H1 (cell line): ENCODE results near the gene PIP5K1B. TPM values are rescaled to one million over a fixed set of nuclear protein-coding genes. Genes with fewer than 3 reads are reported as not detected.

Source experiments
- CTCF ChIA-PET: fragments of 300-600 bp; sonication (Branson Sonifier 250); formaldehyde crosslinking; loops from one replicate; lab custom pipeline; 2021; ENCODE audit not compliant: partially characterized antibody; lab: Charles Lee
- POLR2A ChIA-PET: fragments of 300-600 bp; sonication (Branson Sonifier 250); formaldehyde crosslinking; loops from one replicate; lab custom pipeline; 2021; ENCODE audit warnings: inconsistent platforms; ENCODE audit not compliant: partially characterized antibody; lab: Charles Lee
- DNase-seq, 2 experiments: peaks; one replicate each; pipeline versions ENCODE4 v3.0.0 to v3.0.0-alpha.2; 2010 to 2022; ENCODE audit warnings: low spot score in 2 of 2, low read depth in 1 of 2, mixed read lengths in 1 of 2
- FAIRE-seq: peaks from 2 replicates; lab custom pipeline; 2011; peaks lifted over from hg19 to GRCh38; lab: Jason Lieb, UNC
- H2AFZ ChIP-seq: 2 replicates; pipeline ENCODE4 v1.8.1; 2012; ENCODE audit warnings: low read length, inconsistent platforms
- H2AK5ac ChIP-seq: 2 replicates; pipeline ENCODE4 v1.6.1; 2013; ENCODE audit warnings: low read depth, low read length
- H2BK120ac ChIP-seq: replicated peaks from 2 replicates; pipeline ENCODE3; 2013; ENCODE audit warnings: low read depth, low read length, inconsistent platforms
- H2BK12ac ChIP-seq: 2 replicates; pipeline ENCODE4 v1.6.1; 2013; ENCODE audit warnings: low read depth, low read length
- H2BK15ac ChIP-seq: 2 replicates; pipeline ENCODE4 v1.6.1; 2013; ENCODE audit warnings: low read length
- H2BK20ac ChIP-seq: 2 replicates; pipeline ENCODE4 v1.6.1; 2013; ENCODE audit warnings: low read length
- H2BK5ac ChIP-seq: 2 replicates; pipeline ENCODE4 v1.6.1; 2013; ENCODE audit warnings: low read depth, low read length
- H3K14ac ChIP-seq: 2 replicates; pipeline ENCODE4 v1.6.1; 2013; ENCODE audit warnings: inconsistent platforms; ENCODE audit not compliant: insufficient read length
- H3K18ac ChIP-seq: 2 replicates; pipeline ENCODE4 v1.6.1; 2013; ENCODE audit warnings: low read length; ENCODE audit errors: extremely low read depth
- H3K23ac ChIP-seq: 2 replicates; pipeline ENCODE4 v1.6.1; 2013; ENCODE audit warnings: inconsistent platforms; ENCODE audit not compliant: insufficient read length
- H3K23me2 ChIP-seq: 2 replicates; pipeline ENCODE4 v1.6.1; 2013; ENCODE audit warnings: low read depth, low read length
- H3K27ac ChIP-seq: 2 replicates; pipeline ENCODE4 v1.6.1; 2011; ENCODE audit warnings: low read depth, low read length, inconsistent platforms
- H3K27me3 ChIP-seq, 4 experiments: replicated peaks in 1 of 4; 1 replicate in 1 of 4; 2 replicates in 3 of 4; pipeline versions ENCODE4 v1.6.1 to v1.8.1; 2011 to 2013; ENCODE audit warnings: low read length in 3 of 4, mild to moderate bottlenecking in 3 of 4, inconsistent platforms in 2 of 4, mixed read lengths in 2 of 4, moderate library complexity in 1 of 4; ENCODE audit not compliant: control insufficient read depth in 3 of 4, insufficient read depth in 3 of 4; ENCODE audit errors: extremely low read depth in 1 of 4
- H3K36me3 ChIP-seq, 4 experiments: 2 replicates each; pipeline versions ENCODE4 v1.6.1 to v1.8.1; 2011 to 2013; ENCODE audit warnings: mild to moderate bottlenecking in 4 of 4, low read length in 3 of 4, moderate library complexity in 2 of 4, control low read depth in 1 of 4, inconsistent platforms in 1 of 4; ENCODE audit not compliant: insufficient read depth in 4 of 4, control insufficient read depth in 2 of 4
- H3K4ac ChIP-seq: replicated peaks from 2 replicates; pipeline ENCODE3; 2013; ENCODE audit warnings: low read length, low read depth, mixed read lengths, inconsistent platforms; ENCODE audit not compliant: insufficient read length
- H3K4me1 ChIP-seq, 4 experiments: replicated peaks in 1 of 4; 1 replicate in 1 of 4; 2 replicates in 3 of 4; pipeline versions ENCODE4 v1.6.1 to v1.8.1; 2011 to 2013; ENCODE audit warnings: low read length in 3 of 4, inconsistent platforms in 2 of 4, mixed read lengths in 1 of 4; ENCODE audit not compliant: insufficient read depth in 4 of 4, control insufficient read depth in 3 of 4
- H3K4me2 ChIP-seq, 2 experiments: 2 replicates each; pipeline versions ENCODE4 v1.6.1 to v1.8.1; 2011 to 2013; ENCODE audit warnings: low read depth in 2 of 2, low read length in 2 of 2, control low read depth in 1 of 2, inconsistent platforms in 1 of 2, mild to moderate bottlenecking in 1 of 2; ENCODE audit not compliant: insufficient read depth in 1 of 2
- H3K4me3 ChIP-seq, 4 experiments: fragments of 200-600, 300-600 bp in 1 of 4; sonication (generic), shearing (Covaris generic), sonication (Bioruptor Twin) in 1 of 4; 2 replicates each; pipeline versions ENCODE4 v1.5.1 to v1.8.1; 2011 to 2016; ENCODE audit warnings: low read length in 4 of 4, low read depth in 3 of 4, control low read depth in 2 of 4, inconsistent platforms in 2 of 4, mild to moderate bottlenecking in 2 of 4, mixed read lengths in 1 of 4, moderate library complexity in 1 of 4; ENCODE audit not compliant: insufficient read depth in 2 of 4; ENCODE audit errors: extremely low read depth in 1 of 4
- H3K56ac ChIP-seq: replicated peaks from 2 replicates; pipeline ENCODE3; 2013; ENCODE audit warnings: low read depth, mild to moderate bottlenecking, mixed read lengths, low read length, inconsistent platforms; ENCODE audit not compliant: insufficient read length
- H3K79me1 ChIP-seq: 2 replicates; pipeline ENCODE4 v1.6.1; 2013; ENCODE audit warnings: low read depth, low read length, control low read depth
- H3K79me2 ChIP-seq, 2 experiments: 2 replicates each; pipeline versions ENCODE4 v1.6.1 to v1.8.1; 2012 to 2013; ENCODE audit warnings: low read length in 2 of 2, mild to moderate bottlenecking in 2 of 2, inconsistent platforms in 1 of 2; ENCODE audit not compliant: insufficient read depth in 2 of 2, control insufficient read depth in 1 of 2
- H3K9ac ChIP-seq, 4 experiments: replicated peaks in 1 of 4; 1 replicate in 1 of 4; 2 replicates in 3 of 4; pipeline versions ENCODE4 v1.6.1 to v1.8.1; 2011 to 2013; ENCODE audit warnings: low read depth in 3 of 4, low read length in 3 of 4, control low read depth in 2 of 4, mild to moderate bottlenecking in 2 of 4, moderate library complexity in 2 of 4, inconsistent platforms in 1 of 4; ENCODE audit errors: extremely low read depth in 1 of 4
- H3K9me3 ChIP-seq, 2 experiments: 2 replicates each; pipeline versions ENCODE4 v1.6.1 to v1.8.1; 2012 to 2013; ENCODE audit warnings: mild to moderate bottlenecking in 2 of 2, moderate library complexity in 2 of 2, control low read depth in 1 of 2, inconsistent platforms in 1 of 2, low read depth in 1 of 2, low read length in 1 of 2, mixed read lengths in 1 of 2; ENCODE audit not compliant: insufficient read depth in 2 of 2
- H4K20me1 ChIP-seq, 2 experiments: replicated peaks in 1 of 2; 2 replicates each; pipeline versions ENCODE3 to v1.8.1; 2011 to 2013; ENCODE audit warnings: inconsistent platforms in 2 of 2, low read length in 2 of 2, mild to moderate bottlenecking in 1 of 2; ENCODE audit not compliant: insufficient read depth in 2 of 2, control insufficient read depth in 1 of 2
- H4K5ac ChIP-seq: 2 replicates; pipeline ENCODE4 v1.6.1; 2013; ENCODE audit warnings: low read length, low read depth, mixed read lengths, inconsistent platforms; ENCODE audit not compliant: insufficient read length
- H4K8ac ChIP-seq: 2 replicates; pipeline ENCODE4 v1.8.0; 2013; ENCODE audit warnings: mild to moderate bottlenecking, moderate library complexity, low read length, inconsistent platforms; ENCODE audit not compliant: insufficient read depth; ENCODE audit errors: extremely low read depth
- H4K91ac ChIP-seq: replicated peaks from 2 replicates; pipeline ENCODE3; 2013; ENCODE audit warnings: low read length, mixed read lengths, inconsistent platforms; ENCODE audit not compliant: insufficient read length
- ASH2L ChIP-seq: fragments of 200-600, 300-600 bp; sonication (generic); IDR thresholded peaks from one replicate; pipeline ENCODE4 v1.7.1; 2017; ENCODE audit warnings: low read length
- ATF3 ChIP-seq: IDR thresholded peaks from 2 replicates; pipeline ENCODE4 v1.6.1; 2011; ENCODE audit warnings: low read depth, mild to moderate bottlenecking, low read length; ENCODE audit not compliant: insufficient read depth
- BACH1 ChIP-seq: IDR thresholded peaks from 2 replicates; pipeline ENCODE4 v1.6.1; 2012; ENCODE audit warnings: low read length, improper control_type of control experiment
- CHD1 ChIP-seq: IDR thresholded peaks from 2 replicates; pipeline ENCODE4 v1.6.1; 2012; ENCODE audit warnings: low read depth, low read length, improper control_type of control experiment
- CHD2 ChIP-seq: IDR thresholded peaks from 2 replicates; pipeline ENCODE4 v1.6.1; 2012; ENCODE audit warnings: low read length, improper control_type of control experiment
- EZH2 ChIP-seq: fragments of 200-600 bp; sonication (generic); IDR thresholded peaks from 2 replicates; pipeline ENCODE4 v1.7.1; 2012; ENCODE audit warnings: low read depth, mild to moderate bottlenecking, moderate library complexity, low read length, inconsistent platforms; ENCODE audit not compliant: severe bottlenecking
- JUND ChIP-seq: IDR thresholded peaks from 2 replicates; pipeline ENCODE4 v1.6.1; 2011; ENCODE audit warnings: mild to moderate bottlenecking, improper control_type of control experiment, low read length
- KDM1A ChIP-seq: fragments of 200-600, 300-600 bp; sonication (generic); IDR thresholded peaks from 2 replicates; pipeline ENCODE4 v1.7.1; 2016; ENCODE audit warnings: mild to moderate bottlenecking, low read length, borderline replicate concordance
- POU5F1 ChIP-seq: IDR thresholded peaks from 2 replicates; pipeline ENCODE4 v1.6.1; 2011; ENCODE audit warnings: low read depth, mild to moderate bottlenecking, low read length, moderate library complexity
- RBBP5 ChIP-seq: IDR thresholded peaks from 2 replicates; pipeline ENCODE4 v1.7.1; 2012; ENCODE audit warnings: low read depth, mild to moderate bottlenecking, inconsistent platforms, low read length, moderate library complexity, borderline replicate concordance
- RFX5 ChIP-seq: IDR thresholded peaks from 2 replicates; pipeline ENCODE4 v1.6.1; 2011; ENCODE audit warnings: low read depth, low read length, improper control_type of control experiment, borderline replicate concordance
- TAF7 ChIP-seq: optimal IDR thresholded peaks from 2 replicates; pipeline ENCODE3; 2011; ENCODE audit warnings: low read depth, mild to moderate bottlenecking, inconsistent platforms, low read length, moderate library complexity, borderline replicate concordance
- TBP ChIP-seq: IDR thresholded peaks from 2 replicates; pipeline ENCODE4 v1.6.1; 2011; ENCODE audit warnings: low read depth, low read length, improper control_type of control experiment
- WGBS, 2 experiments: shearing (Covaris generic) in 1 of 2; methylation state at CpG; one replicate each; pipeline versions ENCODE4 v1.1.6 to v1.1.7; 2013 to 2015; ENCODE audit warnings: low lambda C conversion rate in 2 of 2, mixed read lengths in 2 of 2, inconsistent platforms in 1 of 2, low coverage in 1 of 2, missing lambda C conversion rate in 1 of 2; ENCODE audit not compliant: insufficient replicate concordance in 2 of 2, insufficient coverage in 1 of 2, insufficient read length in 1 of 2; ENCODE audit errors: extremely low coverage in 1 of 2, missing lambda C conversion rate in 1 of 2; 5-methylcytosine and 5-hydroxymethylcytosine counted together
- polyA plus RNA-seq, 7 experiments: library from polyadenylated mRNA; depleted of rRNA in 3 of 7; stranded (reverse) in 5 of 7; unstranded in 2 of 7; fragments of >200 nt in 5 of 7; fragments of 200-250 nt in 2 of 7; gene quantifications; 1 replicate in 5 of 7; 2 replicates in 1 of 7; 4 replicates in 1 of 7; pipeline versions ENCODE4 v1.2.1 to v1.2.3, GENCODE V29; 2011 to 2013; ENCODE audit warnings: missing spikeins in 2 of 7, mixed read lengths in 2 of 7
- total RNA-seq: library from RNA; stranded (reverse); fragmentation: NEBNext Ultra II Directional; extraction: Animal tissue kit (Norgen Biotek cat#: 25700); gene quantifications from 2 replicates; pipeline ENCODE4 v1.2.1, GENCODE V29; 2021

The PIP5K1B gene
- total and polyA plus RNA-seq, 2 of the 8 experiments (the other 6 are each of a cell fraction or from before 2014, with no cell fraction given) = 4.7 to 7.7 TPM

- no peak overlapping the region for H3K56ac ChIP-seq
- no peaks in the 10 kb centered on the region for H3K4me1 ChIP-seq
- no peak overlapping the region for H3K4me2 ChIP-seq
- ChIA-PET POLR2A (no interaction called here), CTCF (no interaction called here)
- H2BK15ac ChIP-seq = no peak overlapping the region
- no peak overlapping the region for H3K4ac ChIP-seq
- no peak overlapping the region for H2BK5ac ChIP-seq
- 90% methylated on average over 6 of the region's 6 CpGs; no CpG with 5 or more reads in 1 of the 2 experiments for WGBS, 2 experiments
- no peak overlapping the region for H4K5ac ChIP-seq
- no peak overlapping the region for H2AK5ac ChIP-seq
- no peak overlapping the region for H3K23ac ChIP-seq
- H3K14ac ChIP-seq = no peak overlapping the region
- H3K36me3 ChIP-seq = no peaks in the 10 kb centered on the region
- H3K9me3 ChIP-seq = no peaks in the 10 kb centered on the region
- H4K8ac ChIP-seq = no peak overlapping the region
- no peak overlapping the region for H2BK120ac ChIP-seq
- no peak overlapping the region for H2AFZ ChIP-seq
- H3K79me2 ChIP-seq = no peaks in the 10 kb centered on the region
- no peaks in the 10 kb centered on the region for H3K79me1 ChIP-seq
- H3K4me3 ChIP-seq = no peak overlapping the region
- TF ChIP-seq RFX5 (no peak), EZH2 (no peak), TBP (no peak), ASH2L (no peak), JUND (no peak), CHD1 (no peak), CHD2 (no peak), RBBP5 (no peak), POU5F1 (no peak), KDM1A (no peak), BACH1 (no peak), TAF7 (no peak), ATF3 (no peak)
- H2BK20ac ChIP-seq = no peak overlapping the region
- FAIRE-seq (no peak), DNase-seq (no peak)
- no peak overlapping the region; the same call in 1 of the 2 replicates for H2BK12ac ChIP-seq
- H3K27ac ChIP-seq = no peak overlapping the region
- H3K18ac ChIP-seq = no peak overlapping the region
- no peaks in the 10 kb centered on the region for H4K20me1 ChIP-seq
- no peaks in the 10 kb centered on the region for H3K27me3 ChIP-seq
- no peak overlapping the region for H4K91ac ChIP-seq
- no peaks in the 10 kb centered on the region for H3K23me2 ChIP-seq
- H3K9ac ChIP-seq = no peak overlapping the region
Measured at GRCh38 chr9:68940573-68940972, 235.5 kb downstream of the PIP5K1B start.
